HG03135 (cell line): ENCODE measurements around the gene EIF4G3.

Source experiments
- ATAC-seq: cut with Tn5 transposase; IDR thresholded peaks from one replicate; pipeline ENCODE4 v1.9.1; 2021; ENCODE audit warnings: mild to moderate bottlenecking, moderate library complexity; ENCODE audit not compliant: unreplicated experiment

EIF4G3 gene

DNA sequence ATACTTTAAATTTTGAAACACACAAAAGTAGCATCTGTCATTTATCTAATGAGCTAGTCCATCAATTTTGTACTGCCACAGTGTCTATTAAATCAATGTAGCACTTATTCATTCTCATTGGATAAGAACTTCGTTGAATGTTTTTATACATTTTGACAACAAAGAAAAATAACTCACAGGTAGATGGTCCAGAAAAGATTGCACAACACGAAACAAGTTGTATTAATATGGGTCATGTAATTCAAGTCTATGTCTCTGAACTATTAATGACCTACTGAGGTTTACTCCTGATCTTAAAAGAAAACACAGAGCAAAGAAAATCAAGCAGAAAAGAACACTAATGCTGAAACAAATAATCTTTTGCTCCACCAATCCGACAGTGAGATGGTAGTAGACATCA, 404.9 kb downstream of the EIF4G3 start:
- ATAC-seq: no peak

GRCh38 chr1:20770314-20771087, 406.2 kb downstream of the EIF4G3 start:
- no peak for ATAC-seq

- ATAC-seq: no peak
These were observed 409.4 kb downstream of the EIF4G3 start for GRCh38 chr1:20767271-20767670.

DNA sequence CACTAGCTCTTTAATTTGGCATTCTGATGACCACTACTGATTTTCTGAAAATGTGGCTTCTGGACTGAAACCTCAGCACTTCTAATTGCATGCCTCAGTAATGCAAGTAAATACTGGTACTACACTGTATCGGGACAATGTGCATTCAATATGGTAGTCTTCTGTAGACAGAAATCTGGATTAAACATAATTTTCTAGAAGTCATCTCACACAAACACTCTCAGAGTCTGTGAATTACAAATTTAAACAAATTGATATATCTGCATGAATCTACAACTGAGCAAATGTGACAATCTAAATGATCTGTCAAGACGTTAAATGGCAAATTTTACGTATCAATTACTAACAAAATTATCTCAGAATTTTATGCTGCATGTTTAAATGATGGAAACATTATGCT, 413.3 kb downstream of the EIF4G3 start:
- ATAC-seq: no peak

GRCh38 chr1:20760322-20760721, 416.4 kb downstream of the EIF4G3 start:
- no peak for ATAC-seq
